K562 (cell line): ENCODE data around the gene IZUMO4. TPM values are rescaled to one million over a fixed set of nuclear protein-coding genes. Genes with fewer than 3 reads are reported as not detected.

ENCODE experiments used
- ATAC-seq: fragments of 200-7000 bp; cut with Tn5 transposase; 3 replicates; pipeline ENCODE4 v1.9.1; 2020; ENCODE audit warnings: moderate library complexity
- BruUV-seq: library from RNA; stranded (reverse); fragments of 400-500 nt; replicated peaks from 2 replicates; lab custom pipeline; 2021; lab: Mats Ljungman, UMichigan
- CTCF ChIA-PET: fragments of 300-600 bp; formaldehyde crosslinking; extraction: SDS; loops from one replicate; lab custom pipeline; 2021; ENCODE audit warnings: low intra/inter-chr PET ratio; lab: Yijun Ruan, JAX
- POLR2A ChIA-PET: fragments of 300-600, 350-650 bp; sonication (Branson Sonifier 250); formaldehyde crosslinking; extraction: SDS; loops from one replicate; lab custom pipeline; 2021; ENCODE audit warnings: antibody characterized with exemption, inconsistent platforms; lab: Yijun Ruan, JAX
- DNase-seq, 4 experiments: peaks; one replicate each; pipeline versions ENCODE4 v3.0.0 to v3.0.0-alpha.2; 2011 to 2018; ENCODE audit warnings: low spot score in 3 of 4, mixed read lengths in 3 of 4; ENCODE audit errors: extremely low read depth in 1 of 4
- FAIRE-seq: peaks from 2 replicates; lab custom pipeline; 2011; peaks lifted over from hg19 to GRCh38; lab: Jason Lieb, UNC
- H2AFZ ChIP-seq: 2 replicates; pipeline ENCODE4 v1.6.0; 2011; ENCODE audit warnings: low read depth, low read length, control low read depth, inconsistent platforms
- H3K27ac ChIP-seq: fragments of 200-600 bp; 3 replicates; pipeline ENCODE4 v1.8.0; 2011; ENCODE audit warnings: low read depth, mild to moderate bottlenecking, control low read depth, inconsistent platforms, low read length, moderate library complexity, mixed read lengths; ENCODE audit errors: extremely low read depth
- H3K27me3 ChIP-seq, 2 experiments: fragments of 300-600 bp in 1 of 2; 2 replicates in 1 of 2; 3 replicates in 1 of 2; pipeline versions ENCODE4 v1.6.0 to v1.8.0; 2011; ENCODE audit warnings: inconsistent platforms in 2 of 2, low read length in 2 of 2, mild to moderate bottlenecking in 1 of 2, mixed read lengths in 1 of 2, moderate library complexity in 1 of 2; ENCODE audit not compliant: control insufficient read depth in 2 of 2, insufficient read depth in 2 of 2
- H3K36me3 ChIP-seq: fragments of 300-600 bp; 3 replicates; pipeline ENCODE4 v1.8.0; 2011; ENCODE audit warnings: mild to moderate bottlenecking, low read length, inconsistent platforms; ENCODE audit not compliant: control insufficient read depth, insufficient read depth
- H3K4me1 ChIP-seq, 2 experiments: fragments of 200-600 bp in 1 of 2; replicated peaks in 1 of 2; 2 replicates in 1 of 2; 3 replicates in 1 of 2; pipeline versions ENCODE4 v1.5.1 to v1.8.0; 2011; ENCODE audit warnings: inconsistent platforms in 2 of 2, low read length in 2 of 2, mild to moderate bottlenecking in 1 of 2, mixed read lengths in 1 of 2, moderate library complexity in 1 of 2; ENCODE audit not compliant: control insufficient read depth in 2 of 2, insufficient read depth in 2 of 2
- H3K4me2 ChIP-seq: 2 replicates; pipeline ENCODE4 v1.6.1; 2011; ENCODE audit warnings: low read length, control low read depth, inconsistent platforms, mixed read lengths; ENCODE audit not compliant: insufficient read depth
- H3K4me3 ChIP-seq: fragments of 200-600 bp; sonication (generic), shearing (Covaris generic); 2 replicates; pipeline ENCODE4 v1.5.1; 2016; ENCODE audit warnings: control low read depth, inconsistent platforms
- H3K79me2 ChIP-seq: fragments of 200-600 bp; 3 replicates; pipeline ENCODE4 v1.8.0; 2011; ENCODE audit warnings: low read length, inconsistent platforms; ENCODE audit not compliant: control insufficient read depth, insufficient read depth
- H3K9ac ChIP-seq, 2 experiments: 2 replicates each; pipeline versions ENCODE4 v1.6.0 to v1.6.1; 2011; ENCODE audit warnings: low read depth in 2 of 2, low read length in 2 of 2, control low read depth in 1 of 2, inconsistent platforms in 1 of 2, mild to moderate bottlenecking in 1 of 2, mixed read lengths in 1 of 2; ENCODE audit not compliant: insufficient read depth in 1 of 2
- H3K9me1 ChIP-seq: one replicate; pipeline ENCODE4 v1.6.0; 2011; ENCODE audit warnings: inconsistent platforms, mild to moderate bottlenecking, low read length, moderate library complexity; ENCODE audit not compliant: control insufficient read depth, insufficient read depth
- H3K9me3 ChIP-seq: replicated peaks from 2 replicates; pipeline ENCODE4 v1.5.1; 2011; ENCODE audit warnings: low read depth, low read length, inconsistent platforms; ENCODE audit not compliant: control insufficient read depth, insufficient read depth
- H4K20me1 ChIP-seq: replicated peaks from 2 replicates; pipeline ENCODE4 v1.6.1; 2011; ENCODE audit warnings: low read length, inconsistent platforms, mixed read lengths; ENCODE audit not compliant: control insufficient read depth, insufficient read depth
- ARID2 ChIP-seq: fragments of 450-650 bp; IDR thresholded peaks from 2 replicates; pipeline ENCODE4 v1.6.1; 2017; ENCODE audit warnings: antibody characterized with exemption, mild to moderate bottlenecking
- HOXB6 ChIP-seq: fragments of 250-450 bp; sonication (Bioruptor Pico); IDR thresholded peaks from 2 replicates; pipeline ENCODE4 v1.5.1; 2022; ENCODE audit warnings: mild to moderate bottlenecking, borderline replicate concordance
- MYBL2 ChIP-seq, 2 experiments: fragments of 450-650 bp in 1 of 2; sonication (generic) in 1 of 2; formaldehyde crosslinking in 1 of 2; IDR thresholded peaks; 2 replicates each; pipeline versions ENCODE4 v1.6.1 to v1.8.1; 2017 to 2022; ENCODE audit warnings: borderline replicate concordance in 1 of 2, inconsistent platforms in 1 of 2, low read depth in 1 of 2, mild to moderate bottlenecking in 1 of 2, missing genetic modification reagents in 1 of 2, moderate library complexity in 1 of 2
- TCF15 ChIP-seq: fragments of 250-450 bp; sonication (Bioruptor Pico); IDR thresholded peaks from 2 replicates; pipeline ENCODE4 v1.8.0; 2022; ENCODE audit warnings: moderate library complexity, mild to moderate bottlenecking, inconsistent platforms
- TSC22D4 ChIP-seq: fragments of 450-650 bp; IDR thresholded peaks from 2 replicates; pipeline ENCODE4 v1.6.1; 2016; ENCODE audit warnings: missing genetic modification characterization, missing biosample characterization, control low read depth
- ZC3H11A ChIP-seq: IDR thresholded peaks from 2 replicates; pipeline ENCODE4 v1.6.1; 2012; ENCODE audit warnings: low read depth, low read length, improper control_type of control experiment
- ZNF184 ChIP-seq: sonication (generic); formaldehyde crosslinking; IDR thresholded peaks from 2 replicates; pipeline ENCODE4 v1.5.0; 2020; ENCODE audit warnings: missing genetic modification reagents
- ZNF224 ChIP-seq: sonication (generic); formaldehyde crosslinking; IDR thresholded peaks from 2 replicates; pipeline ENCODE4 v1.8.0; 2022; ENCODE audit warnings: mild to moderate bottlenecking, missing genetic modification reagents
- WGBS: fragments of 100-300 bp; shearing (Covaris generic); methylation state at CpG from one replicate; pipeline ENCODE4 v1.1.6; 2016; ENCODE audit warnings: low coverage, mixed read lengths; ENCODE audit not compliant: insufficient coverage; ENCODE audit errors: missing lambda C conversion rate; 5-methylcytosine and 5-hydroxymethylcytosine counted together
- in situ Hi-C: fragments of 300-500 bp; cut with MboI; formaldehyde crosslinking; loops from 4 replicates; pipeline ENCODE4 v1.15.0; 2018; ENCODE audit warnings: inconsistent platforms, mixed read lengths
- intact Hi-C: fragments of 100-400 bp; cut with micrococcal nuclease; formaldehyde crosslinking; loops from 2 replicates; pipeline ENCODE4 v1.14.2; 2022
- polyA plus RNA-seq, 8 experiments: library from polyadenylated mRNA; depleted of rRNA in 4 of 8; stranded (reverse) in 5 of 8; unstranded in 3 of 8; fragments of >200 nt; fragmentation: Nextera tagmentation in 2 of 8; fragmentation: Illumina TruSeq in 1 of 8; extraction: Ambion mirVana in 2 of 8; extraction: Trizol in 1 of 8; gene quantifications; 2 replicates each; pipeline versions ENCODE4 v1.2.1 to v1.2.3, GENCODE V29; 2011 to 2014; ENCODE audit warnings: inconsistent platforms in 1 of 8, missing spikeins in 1 of 8
- total RNA-seq, 7 experiments: library from RNA; depleted of rRNA in 6 of 7; stranded (reverse); fragments of >200 nt in 6 of 7; fragmentation: Illumina TruSeq in 2 of 7; extraction: Trizol in 2 of 7; gene quantifications; 2 replicates each; pipeline versions ENCODE4 v1.2.1 to v1.2.3, GENCODE V29; 2011 to 2021; ENCODE audit warnings: low replicate concordance in 1 of 7

Gene IZUMO4
- total and polyA plus RNA-seq, 9 of the 15 experiments (the other 6 are each of a cell fraction or from before 2014, with no cell fraction given) = 0.07 to 3.9 (median 1.2) TPM

GRCh38 chr19:2072757-2073551 is 23.8 kb upstream of the IZUMO4 start:
- no peak overlapping the region for H2AFZ ChIP-seq
- intact Hi-C loops = no loop called here
- H3K9me1 ChIP-seq = no peaks in the 10 kb centered on the region
- H3K9ac ChIP-seq = peak overlapping the region in 1 of 2 experiments; percentile 52; a peak in 2 of 4 replicates
- no TSS peak for BruUV-seq
- no peaks in the 10 kb centered on the region; the same call in 1 of the 2 replicates for H3K9me3 ChIP-seq
- H3K4me1 ChIP-seq = peaks cover 3 to 19% of the 10 kb centered on the region in 2 experiments; a peak in 4 of 5 replicates
- no peak for TF ChIP-seq ZNF224 (CRISPR knock-in tag)
- TF ChIP-seq TSC22D4 (tag) = no peak
- TF ChIP-seq ARID2 = no peak
- TF ChIP-seq ZC3H11A = no peak
- TF ChIP-seq HOXB6 (CRISPR knock-in tag) = no peak
- no peak for TF ChIP-seq TCF15 (CRISPR knock-in tag)
- TF ChIP-seq MYBL2 (IDR thresholded peaks at IDR 0.05; ENCODE audit: low read depth) = no peak
- no peak for TF ChIP-seq MYBL2 (CRISPR knock-in tag; IDR thresholded peaks at IDR 0.05; ENCODE audit: borderline replicate concordance)
- TF ChIP-seq ZNF184 (CRISPR knock-in tag) = no peak
- TF ChIP-seq, all 486 proteins: peak for 0
- FAIRE-seq (no peak), ATAC-seq (no peak), DNase-seq (no peak)
- in situ Hi-C loops = no loop called here
- ChIA-PET CTCF (no interaction called here), POLR2A (interaction anchor here (0.6 to 1.4 kb wide), 3 partner anchors 10 to 23 kb away, joined by 3 read pairs; no protein-coding TSS in a partner anchor)
- Histone ChIP-seq H3K79me2 (no peaks in the 10 kb centered on the region), H3K27me3 (no peaks in the 10 kb centered on the region), H4K20me1 (no peaks in the 10 kb centered on the region), H3K4me2 (no peak overlapping the region), H3K36me3 (peaks cover 43% of the 10 kb centered on the region; the same call in 2 of the 3 replicates), H3K27ac (no peak overlapping the region), H3K4me3 (no peak overlapping the region)
- 84% methylated on average over 32 of the region's 32 CpGs for WGBS
